BE2C (cell line): Measurements from ENCODE around the gene SP140.
A peak's percentile ranks its signal among the peaks of the same experiment; 100 is the strongest.
"Not testable (repeated sequence)": the region's sequence is repeated elsewhere in the genome, so short reads cannot be mapped to it uniquely, and the experiment has no call there.

Experiments
- DNase-seq: peaks from one replicate; pipeline ENCODE4 v3.0.0-alpha.2; 2020
- H3K27me3 ChIP-seq: fragments of 250-450 bp; sonication (Bioruptor Pico); 2 replicates; pipeline ENCODE4 v1.5.1; 2020; ENCODE audit warnings: mild to moderate bottlenecking
- H3K36me3 ChIP-seq: fragments of 250-450 bp; sonication (Bioruptor Pico); 2 replicates; pipeline ENCODE4 v1.5.1; 2020; ENCODE audit warnings: mild to moderate bottlenecking
- H3K4me1 ChIP-seq: fragments of 250-450 bp; sonication (Bioruptor Pico); 2 replicates; pipeline ENCODE4 v1.5.1; 2020
- H3K4me3 ChIP-seq: 2 replicates; pipeline ENCODE4 v1.5.1; 2011; ENCODE audit warnings: low read depth, low read length
- H3K9me3 ChIP-seq: fragments of 250-450 bp; sonication (Bioruptor Pico); 2 replicates; pipeline ENCODE4 v1.5.1; 2020
- TF ChIP-seq, protein P1 (sequence below): IDR thresholded peaks from 2 replicates; pipeline ENCODE4 v1.5.1; 2012; ENCODE audit warnings: mild to moderate bottlenecking, low read depth, low read length

The SP140 gene

DNA sequence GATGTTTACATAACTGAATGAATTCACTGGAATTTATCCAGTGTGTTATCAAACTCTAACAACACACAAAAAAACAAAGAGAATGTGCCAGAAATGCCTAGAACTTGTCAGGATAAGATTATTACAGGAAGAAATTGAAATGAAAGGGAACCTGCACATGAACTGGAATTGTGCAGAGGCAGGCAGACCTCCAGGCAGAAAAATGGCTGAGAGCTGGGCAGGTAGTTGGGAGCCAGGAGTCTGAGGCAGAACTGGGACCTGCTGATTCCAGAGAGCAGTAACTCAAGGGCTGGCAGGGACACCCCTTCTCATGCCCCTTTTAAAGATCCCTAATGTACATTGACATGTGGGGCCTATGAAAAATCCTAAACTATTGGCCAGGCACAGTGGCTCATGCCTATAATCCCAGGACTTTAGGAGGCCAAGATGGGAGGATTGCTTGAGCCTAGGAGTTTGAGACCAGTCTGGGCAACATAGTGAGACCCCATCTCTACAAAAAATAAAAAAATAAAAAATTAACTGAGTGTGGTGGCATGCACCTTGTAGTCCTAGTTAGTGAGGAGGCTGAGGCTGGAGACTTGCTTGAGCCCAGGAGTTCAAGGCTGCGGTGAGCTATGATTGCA lies 5.1 kb upstream of the SP140 start:
- DNase-seq, result no peak
- TF ChIP-seq, protein P1, sequence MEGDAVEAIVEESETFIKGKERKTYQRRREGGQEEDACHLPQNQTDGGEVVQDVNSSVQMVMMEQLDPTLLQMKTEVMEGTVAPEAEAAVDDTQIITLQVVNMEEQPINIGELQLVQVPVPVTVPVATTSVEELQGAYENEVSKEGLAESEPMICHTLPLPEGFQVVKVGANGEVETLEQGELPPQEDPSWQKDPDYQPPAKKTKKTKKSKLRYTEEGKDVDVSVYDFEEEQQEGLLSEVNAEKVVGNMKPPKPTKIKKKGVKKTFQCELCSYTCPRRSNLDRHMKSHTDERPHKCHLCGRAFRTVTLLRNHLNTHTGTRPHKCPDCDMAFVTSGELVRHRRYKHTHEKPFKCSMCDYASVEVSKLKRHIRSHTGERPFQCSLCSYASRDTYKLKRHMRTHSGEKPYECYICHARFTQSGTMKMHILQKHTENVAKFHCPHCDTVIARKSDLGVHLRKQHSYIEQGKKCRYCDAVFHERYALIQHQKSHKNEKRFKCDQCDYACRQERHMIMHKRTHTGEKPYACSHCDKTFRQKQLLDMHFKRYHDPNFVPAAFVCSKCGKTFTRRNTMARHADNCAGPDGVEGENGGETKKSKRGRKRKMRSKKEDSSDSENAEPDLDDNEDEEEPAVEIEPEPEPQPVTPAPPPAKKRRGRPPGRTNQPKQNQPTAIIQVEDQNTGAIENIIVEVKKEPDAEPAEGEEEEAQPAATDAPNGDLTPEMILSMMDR, result no peak
- H3K9me3 ChIP-seq, result no peaks in the 10 kb centered on the region
- no peaks in the 10 kb centered on the region for H3K36me3 ChIP-seq
- no peaks in the 10 kb centered on the region for H3K4me1 ChIP-seq
- peaks cover 4% of the 10 kb centered on the region; the same call in 1 of the 2 replicates for H3K27me3 ChIP-seq
- H3K4me3 ChIP-seq, result peak overlapping the region; percentile 80

DNA sequence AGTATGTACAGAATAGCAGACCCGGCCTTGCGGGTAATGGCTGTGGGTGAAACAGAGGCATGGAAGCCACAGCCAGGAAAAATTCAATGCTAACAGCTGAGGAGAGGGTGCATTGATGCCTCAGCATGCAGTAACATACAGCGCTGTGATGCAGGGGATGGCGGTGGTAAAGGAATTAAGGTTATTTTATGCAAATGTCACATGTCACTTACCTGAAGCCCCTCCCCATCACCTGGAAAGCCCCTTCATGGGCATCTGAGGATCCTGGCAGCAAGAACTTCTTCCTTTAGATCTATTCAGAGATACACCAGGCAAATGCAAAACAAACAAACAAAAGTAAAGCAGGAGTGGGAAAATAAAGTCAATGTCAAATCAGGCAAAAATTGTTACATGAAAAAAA lies 4.0 kb upstream of the SP140 start:
- Histone ChIP-seq H3K4me1 (no peaks in the 10 kb centered on the region), H3K27me3 (peaks cover 4% of the 10 kb centered on the region; the same call in 1 of the 2 replicates), H3K9me3 (no peaks in the 10 kb centered on the region), H3K36me3 (no peaks in the 10 kb centered on the region), H3K4me3 (no peak overlapping the region)
- TF ChIP-seq, protein P1, result no peak
- no peak for DNase-seq

DNA sequence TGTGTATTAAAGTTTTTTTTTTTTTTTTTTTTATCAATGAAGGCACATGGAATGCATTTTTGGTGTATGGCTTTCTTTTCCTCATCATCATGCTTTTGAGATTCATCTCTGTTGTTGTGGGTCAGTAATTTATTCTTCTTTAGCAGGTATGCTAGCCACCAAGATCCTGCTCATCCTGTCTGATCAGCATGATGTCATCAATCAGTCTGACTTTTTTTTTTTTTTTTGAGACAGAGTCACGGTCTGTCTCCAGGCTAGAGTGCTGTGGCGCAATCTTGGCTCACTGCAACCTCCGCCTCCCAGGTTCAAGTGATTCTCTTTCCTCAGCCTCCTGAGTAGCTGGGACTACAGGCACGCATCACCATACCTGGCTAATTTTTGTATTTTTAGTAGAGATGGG lies 2.7 kb upstream of the SP140 start:
- H3K9me3 ChIP-seq, DNase-seq, H3K27me3 ChIP-seq, H3K4me1 ChIP-seq, H3K36me3 ChIP-seq, H3K4me3 ChIP-seq: not testable (repeated sequence)

DNA sequence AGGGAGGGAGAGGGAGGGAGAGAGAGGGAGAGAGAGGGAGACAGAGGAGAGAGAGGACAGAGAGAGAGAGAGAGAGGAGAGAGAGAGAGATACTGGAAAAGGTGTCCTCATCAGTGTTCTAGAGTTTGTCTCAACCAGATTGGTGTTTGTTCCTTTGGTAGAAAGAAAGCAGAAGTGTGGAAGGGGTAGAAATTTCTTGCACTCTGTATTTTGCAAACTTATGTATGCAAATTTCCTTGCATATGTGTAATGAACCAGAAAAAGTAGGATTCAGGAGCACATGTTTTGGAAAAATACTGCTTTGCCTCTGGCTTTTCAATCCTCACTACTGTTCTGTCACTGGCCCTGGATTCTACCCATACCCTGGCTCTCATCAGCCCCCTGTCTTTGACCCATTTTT lies 1.1 kb upstream of the SP140 start:
- Histone ChIP-seq H3K4me3 (no peak overlapping the region), H3K27me3 (peaks cover 7% of the 10 kb centered on the region), H3K9me3 (no peaks in the 10 kb centered on the region), H3K4me1 (no peaks in the 10 kb centered on the region), H3K36me3 (no peaks in the 10 kb centered on the region)
- no peak for DNase-seq
- TF ChIP-seq, protein P1, result no peak

DNA sequence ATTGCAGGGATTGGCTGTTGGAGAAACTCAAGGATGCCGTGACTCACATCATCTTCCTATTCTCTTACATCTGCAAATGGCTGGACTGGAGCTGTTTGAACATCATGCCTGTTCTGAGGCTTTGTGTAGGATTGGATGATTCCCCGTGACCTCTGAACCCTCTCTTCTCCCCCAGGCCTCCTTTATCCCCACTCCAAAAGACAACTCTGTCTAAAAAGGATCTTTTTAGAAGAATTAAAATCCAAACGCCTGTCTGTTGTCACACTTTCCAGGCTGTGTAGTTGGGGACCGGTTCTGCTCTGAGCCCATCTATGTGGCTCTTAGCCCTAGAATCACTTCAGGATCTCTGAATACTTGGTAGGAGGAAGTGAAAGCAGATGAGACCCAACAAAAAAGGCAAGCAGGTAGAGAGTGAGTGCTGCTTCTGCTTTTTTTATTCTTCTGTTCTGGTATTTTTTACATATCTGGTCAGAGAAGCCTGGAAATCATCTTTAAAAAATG lies 565 bp downstream of the SP140 start:
- TF ChIP-seq, protein P1, result no peak
- no peak overlapping the region for H3K4me3 ChIP-seq

DNA sequence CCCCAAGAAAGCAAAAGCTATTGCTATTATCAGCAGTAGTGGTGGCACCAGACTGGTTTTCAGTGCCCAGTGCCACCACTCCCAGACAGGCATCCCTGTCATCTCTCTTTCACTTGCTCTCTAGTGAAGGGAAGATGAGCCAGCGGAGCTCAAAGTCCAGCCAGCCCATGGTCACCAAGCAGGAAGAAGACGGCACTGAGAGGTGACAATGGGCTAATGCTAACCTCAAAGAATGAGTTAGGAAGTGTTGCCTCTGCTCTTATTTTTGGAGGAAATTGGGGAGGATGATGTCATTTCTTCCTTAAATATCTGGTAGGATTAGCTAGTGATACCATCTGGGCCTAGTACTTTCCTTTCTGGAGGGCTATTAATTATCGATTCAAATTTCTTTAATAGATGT lies 1.7 kb downstream of the SP140 start:
- H3K36me3 ChIP-seq, result no peaks in the 10 kb centered on the region
- peaks cover 3% of the 10 kb centered on the region for H3K27me3 ChIP-seq
- no peaks in the 10 kb centered on the region for H3K9me3 ChIP-seq
- no peak for DNase-seq
- H3K4me3 ChIP-seq, result no peak overlapping the region
- TF ChIP-seq, protein P1, result no peak
- no peaks in the 10 kb centered on the region for H3K4me1 ChIP-seq

More for the DNA sequence above, 565 bp downstream of the SP140 start:
- Histone ChIP-seq H3K4me1 (no peaks in the 10 kb centered on the region), H3K27me3 (peaks cover 3% of the 10 kb centered on the region), H3K36me3 (no peaks in the 10 kb centered on the region), H3K9me3 (no peaks in the 10 kb centered on the region)
- no peak for DNase-seq
